Spinal cord (tissue), 10 donors: Measurements from ENCODE around the gene SEL1L3. TPM values are rescaled to one million over a fixed set of nuclear protein-coding genes. Genes with fewer than 3 reads are reported as not detected.

Source experiments
- DNase-seq, 6 donors: peaks; one replicate each; pipeline versions ENCODE4 v3.0.0 to v3.0.0-alpha.2; 2013 to 2015; ENCODE audit warnings: low spot score in 6 of 6, low read depth in 4 of 6
- H3K27ac ChIP-seq: one replicate; pipeline ENCODE4 v1.5.1; 2013; ENCODE audit warnings: low read depth, low read length, control low read depth
- H3K27me3 ChIP-seq: one replicate; pipeline ENCODE4 v1.6.1; 2013; ENCODE audit warnings: low read length; ENCODE audit not compliant: control insufficient read depth, insufficient read depth
- H3K36me3 ChIP-seq: one replicate; pipeline ENCODE4 v1.6.1; 2013; ENCODE audit warnings: low read length; ENCODE audit not compliant: control insufficient read depth, insufficient read depth
- H3K4me1 ChIP-seq: one replicate; pipeline ENCODE4 v1.6.1; 2013; ENCODE audit warnings: low read length; ENCODE audit not compliant: control insufficient read depth, insufficient read depth
- H3K4me3 ChIP-seq: one replicate; pipeline ENCODE4 v1.5.1; 2013; ENCODE audit warnings: low read depth, low read length, control low read depth
- H3K9me3 ChIP-seq: one replicate; pipeline ENCODE4 v1.6.1; 2013; ENCODE audit warnings: low read length; ENCODE audit not compliant: control insufficient read depth, insufficient read depth
- WGBS: methylation state at CpG from one replicate; pipeline ENCODE4 v1.1.5; 2013; ENCODE audit warnings: missing lambda C conversion rate; ENCODE audit not compliant: insufficient coverage; 5-methylcytosine and 5-hydroxymethylcytosine counted together
- polyA plus RNA-seq, 2 donors: library from polyadenylated mRNA; unstranded; fragments of 120-200 nt; gene quantifications; one replicate each; pipeline ENCODE4 v1.2.1, GENCODE V29; 2013; ENCODE audit not compliant: insufficient read length in 2 of 2
- total RNA-seq, 2 donors: library from RNA; depleted of rRNA in 1 of 2; stranded (reverse); fragments of 120-200 nt in 1 of 2; fragments of >200 nt in 1 of 2; gene quantifications; one replicate each; pipeline versions ENCODE4 v1.2.3 to v1.2.4, GENCODE V29; 2013 to 2014
- donor health status: healthy.

SEL1L3 gene
- total and polyA plus RNA-seq, 4 donors: 19.2 to 27.5 (median 22.6) TPM

DNA sequence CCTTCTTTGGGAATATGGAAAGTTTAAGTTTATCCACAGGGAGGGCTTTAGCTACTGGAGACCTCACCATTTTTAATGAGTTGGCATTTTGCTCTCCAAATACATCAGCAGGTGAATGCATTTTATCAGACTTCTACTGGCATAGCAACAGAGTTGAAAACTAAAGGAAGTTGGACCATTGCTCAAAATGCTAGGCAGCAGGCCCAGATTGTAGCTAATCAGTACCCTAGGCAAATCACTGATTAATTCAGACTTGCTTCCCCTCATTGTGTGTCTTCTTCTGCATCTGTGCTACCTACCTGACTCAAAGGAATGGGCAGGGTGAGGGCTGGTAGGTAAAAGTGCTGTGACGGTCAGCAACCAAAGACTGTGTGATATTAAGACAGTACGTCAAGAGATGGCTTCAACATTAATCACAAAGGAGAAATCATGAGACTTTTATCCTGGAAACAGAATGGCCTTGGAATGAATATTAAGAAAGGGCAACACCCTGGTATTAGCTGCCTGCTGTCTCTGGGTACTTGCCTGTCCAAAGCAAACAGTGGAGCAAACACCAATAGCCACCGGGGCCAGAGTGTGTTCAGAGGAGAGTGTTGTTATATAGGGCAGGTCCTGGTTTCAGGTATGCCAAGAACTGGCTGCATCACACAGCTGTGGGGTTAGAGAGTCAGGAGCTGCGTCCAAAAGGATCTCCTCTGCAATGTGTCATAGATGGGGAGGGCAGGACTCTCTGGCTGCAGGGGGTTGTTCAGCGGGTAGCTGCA, 34.2 kb upstream of the SEL1L3 start:
- peak in 1 of 6 donors; percentile 54 for DNase-seq
- no peaks in the 10 kb centered on the region for H3K9me3 ChIP-seq
- no peaks in the 10 kb centered on the region for H3K36me3 ChIP-seq
- no peak overlapping the region for H3K27ac ChIP-seq
- no peaks in the 10 kb centered on the region for H3K27me3 ChIP-seq
- H3K4me1 ChIP-seq: peaks cover 10% of the 10 kb centered on the region
- H3K4me3 ChIP-seq: no peak overlapping the region
- WGBS: 64% methylated on average over 4 of the region's 5 CpGs

DNA sequence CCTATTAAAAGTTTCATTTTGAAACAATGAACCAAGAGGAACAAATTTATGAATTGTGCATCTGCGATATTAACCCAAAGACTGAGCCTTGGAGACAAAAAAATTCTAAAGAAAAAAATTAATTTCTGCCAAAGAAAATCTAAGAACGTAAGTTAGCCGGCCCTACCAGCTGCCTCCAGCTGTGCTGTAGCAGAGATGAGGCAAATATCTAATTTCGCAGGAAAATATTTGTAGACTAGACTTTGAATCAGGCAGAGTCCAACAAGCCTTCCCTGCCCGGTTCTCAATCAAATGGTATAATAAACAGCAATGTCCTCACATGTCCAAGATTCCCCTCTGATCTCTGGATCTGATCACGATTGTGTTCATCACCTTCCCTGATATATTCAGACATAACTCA, 30.0 kb upstream of the SEL1L3 start:
- H3K27ac ChIP-seq: no peak overlapping the region
- H3K9me3 ChIP-seq: no peaks in the 10 kb centered on the region
- 93% methylated on average over 2 of the region's 6 CpGs for WGBS
- no peaks in the 10 kb centered on the region for H3K27me3 ChIP-seq
- H3K4me3 ChIP-seq: no peak overlapping the region
- H3K36me3 ChIP-seq: no peaks in the 10 kb centered on the region
- DNase-seq: no peak
- peaks cover 19% of the 10 kb centered on the region for H3K4me1 ChIP-seq

DNA sequence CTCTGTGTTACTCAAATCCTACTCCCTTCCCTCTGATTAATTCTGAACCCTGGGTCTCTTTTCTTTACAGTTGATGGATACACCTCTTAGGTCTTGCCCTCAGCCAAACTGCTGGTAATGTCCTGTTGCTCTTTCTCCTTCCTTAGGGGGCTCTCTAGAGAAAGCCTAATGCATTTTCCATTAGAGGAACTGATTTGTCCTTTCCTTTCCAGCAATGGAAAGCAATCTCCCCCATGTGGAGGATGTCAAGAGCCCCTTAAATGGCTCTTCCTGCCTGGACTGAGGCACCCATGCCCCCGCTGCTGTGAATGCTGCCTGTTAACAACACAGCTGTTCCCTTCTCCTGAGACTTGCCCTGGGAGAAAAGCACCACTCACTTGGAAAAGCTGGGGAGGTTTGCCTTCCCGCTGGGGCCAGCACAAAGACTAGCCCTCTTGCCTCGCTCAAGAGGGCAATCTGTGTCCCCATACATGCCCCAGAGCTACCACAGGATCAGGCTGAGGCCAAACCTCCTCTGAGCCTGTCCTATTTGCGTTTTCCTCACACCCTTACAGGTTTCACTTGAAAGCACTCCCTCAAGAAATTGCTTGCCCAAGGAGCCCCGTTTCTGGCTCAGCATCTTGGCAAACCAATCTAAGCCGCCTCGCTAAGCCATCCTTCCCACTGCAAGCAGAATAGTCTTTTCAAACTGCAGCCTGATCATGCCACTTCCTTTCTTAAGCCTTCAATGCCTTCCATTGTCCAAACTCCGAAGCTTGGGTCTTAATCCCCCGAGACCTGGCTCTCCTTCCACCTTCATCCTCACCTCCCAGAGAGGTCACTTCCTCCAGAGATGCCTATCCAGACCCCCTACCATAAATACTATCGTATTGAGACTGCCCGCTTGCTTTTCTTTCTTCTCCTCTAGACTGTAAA, 28.0 kb upstream of the SEL1L3 start:
- Histone ChIP-seq H3K4me3 (no peak overlapping the region), H3K27ac (no peak overlapping the region), H3K36me3 (no peaks in the 10 kb centered on the region), H3K27me3 (no peaks in the 10 kb centered on the region), H3K4me1 (peaks cover 14% of the 10 kb centered on the region), H3K9me3 (no peaks in the 10 kb centered on the region)
- DNase-seq: peak in 2 of 6 donors; percentile 41 to 83
- 33% methylated on average over 9 of the region's 11 CpGs for WGBS

DNA sequence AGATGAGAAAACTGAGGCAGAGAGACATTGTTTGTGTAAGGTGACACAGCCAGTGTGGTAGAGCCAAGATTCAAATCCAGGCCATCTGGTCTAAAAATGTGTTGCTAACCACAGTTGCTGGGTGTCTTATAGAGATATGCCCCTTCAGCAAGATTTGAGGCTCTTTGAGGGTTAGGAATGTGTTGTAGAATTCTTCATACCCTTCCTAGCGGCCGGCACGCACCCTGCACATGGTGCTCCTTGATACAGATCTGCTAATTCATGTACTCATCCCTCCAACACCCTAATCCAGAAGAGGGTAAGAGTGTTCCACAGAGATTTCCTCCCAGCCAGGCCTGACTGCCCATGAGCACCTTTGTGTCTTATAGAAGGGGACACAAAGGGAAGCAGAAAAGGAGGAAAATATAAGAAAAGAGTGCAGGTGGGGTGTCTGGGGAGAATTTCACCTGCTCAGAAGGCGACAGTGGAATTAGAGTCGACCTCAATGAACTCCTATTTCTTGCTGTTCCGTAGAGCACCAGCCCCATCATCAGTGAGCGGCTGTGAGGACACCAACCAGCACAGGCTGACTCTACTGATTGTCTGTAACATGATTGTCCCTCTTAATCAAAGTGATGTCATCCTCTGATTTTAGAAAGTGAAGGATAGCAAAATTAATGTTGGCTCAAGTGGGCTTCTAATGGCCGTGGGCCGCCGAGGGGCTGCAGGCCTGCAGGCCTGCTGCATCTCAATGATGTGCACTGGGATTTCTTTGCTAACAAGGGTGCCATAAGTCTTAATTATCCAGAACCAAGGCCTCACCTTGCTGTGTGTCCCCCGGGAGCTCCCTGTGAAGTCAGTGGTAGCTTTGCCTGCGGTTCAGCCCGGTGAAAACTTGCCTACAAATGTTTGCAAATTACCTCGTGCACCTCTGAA, 27.1 kb upstream of the SEL1L3 start:
- Histone ChIP-seq H3K36me3 (no peaks in the 10 kb centered on the region), H3K27ac (no peak overlapping the region), H3K9me3 (no peaks in the 10 kb centered on the region), H3K27me3 (no peaks in the 10 kb centered on the region), H3K4me3 (no peak overlapping the region), H3K4me1 (peaks cover 14% of the 10 kb centered on the region)
- 84% methylated on average over 3 of the region's 14 CpGs for WGBS
- peak in 1 of 6 donors; percentile 31 for DNase-seq

DNA sequence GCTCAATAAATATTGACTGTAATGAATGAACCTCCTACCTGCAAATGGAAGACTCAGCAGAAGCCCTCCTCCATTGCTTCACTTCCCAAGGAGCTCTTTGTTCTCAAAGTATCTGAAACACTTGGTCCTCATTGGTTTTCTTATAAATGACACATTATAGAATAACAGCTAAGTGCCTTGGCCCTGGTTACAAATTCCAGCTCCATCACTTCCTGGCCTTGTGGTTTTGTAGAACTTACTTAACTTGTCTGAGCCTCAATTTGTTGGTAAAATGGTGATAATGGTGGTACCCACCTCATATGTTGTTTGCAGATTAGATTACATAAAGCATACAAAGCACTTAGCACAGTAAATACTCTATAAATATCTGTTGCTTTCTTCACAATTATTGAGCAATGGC, 26.0 kb upstream of the SEL1L3 start:
- H3K4me3 ChIP-seq: no peak overlapping the region
- H3K4me1 ChIP-seq: peaks cover 14% of the 10 kb centered on the region
- no peaks in the 10 kb centered on the region for H3K27me3 ChIP-seq
- no peak overlapping the region for H3K27ac ChIP-seq
- DNase-seq: no peak
- no peaks in the 10 kb centered on the region for H3K9me3 ChIP-seq
- no peaks in the 10 kb centered on the region for H3K36me3 ChIP-seq

DNA sequence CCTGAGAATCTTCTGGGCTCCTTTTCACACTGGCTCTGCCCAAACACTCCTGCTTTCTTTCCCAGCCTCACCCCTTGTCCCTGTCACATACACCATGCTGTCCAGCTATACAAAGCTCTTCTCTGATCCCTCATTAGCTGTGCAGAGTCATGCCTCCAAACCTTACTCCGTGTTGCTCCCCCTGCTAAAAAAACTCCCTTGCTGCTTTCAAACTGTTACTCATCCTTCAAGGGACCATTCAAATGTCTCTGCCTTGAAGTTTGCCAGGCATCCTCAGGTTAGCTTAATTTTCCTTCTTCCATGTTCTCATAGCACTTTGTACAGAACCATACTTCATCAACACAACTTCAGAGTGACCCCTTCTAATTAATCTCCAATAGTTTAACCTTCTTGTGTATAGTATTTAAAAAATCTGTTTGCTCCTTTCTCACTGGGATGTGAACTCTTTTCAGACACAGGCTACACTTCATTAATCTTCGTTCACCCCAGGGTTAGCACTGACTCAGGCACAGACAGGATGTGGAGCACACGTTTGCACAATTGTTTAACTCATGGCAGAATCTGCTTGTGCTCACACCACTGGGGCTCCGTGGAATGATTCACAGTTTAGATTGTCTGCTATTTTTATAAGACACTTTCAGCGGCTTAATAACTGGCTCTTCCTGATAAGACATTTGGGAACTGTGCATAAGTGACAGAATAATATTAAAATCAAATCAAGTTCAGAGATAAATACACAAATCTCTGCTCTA, 21.4 kb upstream of the SEL1L3 start:
- Histone ChIP-seq H3K36me3 (no peaks in the 10 kb centered on the region), H3K9me3 (no peaks in the 10 kb centered on the region), H3K27me3 (no peaks in the 10 kb centered on the region), H3K4me3 (no peak overlapping the region), H3K27ac (no peak overlapping the region), H3K4me1 (no peaks in the 10 kb centered on the region)
- 19% methylated on average over 3 of the region's 5 CpGs for WGBS
- DNase-seq: no peak

DNA sequence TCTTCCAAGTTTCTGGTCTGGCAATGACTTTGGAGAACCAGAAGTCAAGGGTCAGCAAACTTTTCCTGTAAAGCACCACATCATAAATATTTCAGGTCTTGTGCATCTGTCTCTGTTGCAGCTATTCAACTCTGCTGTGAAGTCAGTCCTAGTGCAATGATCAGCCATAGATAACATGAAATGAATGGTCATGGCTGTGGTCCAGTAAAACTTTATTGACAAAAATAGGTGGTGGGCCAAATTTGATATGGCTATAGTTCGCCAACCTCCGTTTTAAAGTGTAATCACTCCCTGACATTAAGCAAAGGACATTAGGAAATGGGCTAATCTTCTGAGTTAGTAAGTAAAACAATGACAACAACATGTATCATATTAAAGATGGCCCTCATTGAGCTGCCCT, 20.8 kb upstream of the SEL1L3 start:
- WGBS: no CpG with 5 or more reads among the region's 2 CpGs
- H3K4me3 ChIP-seq: no peak overlapping the region
- no peaks in the 10 kb centered on the region for H3K9me3 ChIP-seq
- no peak overlapping the region for H3K27ac ChIP-seq
- DNase-seq: no peak
- H3K4me1 ChIP-seq: no peaks in the 10 kb centered on the region
- H3K36me3 ChIP-seq: no peaks in the 10 kb centered on the region
- H3K27me3 ChIP-seq: no peaks in the 10 kb centered on the region

DNA sequence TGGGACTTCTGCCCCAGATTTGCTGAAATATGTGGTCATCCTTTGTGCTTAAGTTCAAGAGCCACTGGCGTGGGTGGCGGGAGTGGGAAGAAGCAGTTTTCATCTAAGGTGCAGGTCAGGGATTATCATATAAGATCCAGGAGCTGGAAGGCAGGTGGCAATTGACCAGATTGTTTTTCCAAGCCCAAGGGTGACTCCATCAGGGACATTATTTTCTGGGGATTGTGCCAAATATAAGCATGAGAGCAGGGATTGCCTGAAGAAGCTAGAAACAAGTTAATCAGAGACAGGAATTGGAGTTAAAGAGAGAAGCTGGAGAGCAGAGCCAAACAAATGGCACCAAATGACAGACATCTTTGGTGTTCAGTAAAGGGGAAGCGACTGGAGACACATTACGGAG, 19.4 kb upstream of the SEL1L3 start:
- no peak for DNase-seq

DNA sequence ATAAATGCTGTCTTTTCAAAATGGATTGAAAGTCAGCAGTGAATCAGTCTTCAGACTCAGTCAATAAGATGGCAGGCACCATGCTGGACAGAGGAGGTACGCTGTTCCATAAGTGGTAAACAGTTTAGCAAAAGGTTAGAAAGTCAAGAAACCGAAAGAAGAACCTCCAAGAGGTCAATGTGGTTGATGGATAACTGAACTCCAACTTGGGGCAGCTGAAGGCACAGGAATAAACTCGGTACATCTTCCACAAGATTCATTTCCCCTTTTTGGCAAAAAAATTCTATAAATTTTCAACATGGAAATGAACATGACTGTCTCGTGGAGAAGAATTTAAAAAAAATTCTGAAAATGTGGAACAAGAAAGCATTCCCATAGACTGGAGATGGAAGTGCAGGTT, 18.4 kb upstream of the SEL1L3 start:
- H3K27me3 ChIP-seq: no peaks in the 10 kb centered on the region
- no peaks in the 10 kb centered on the region for H3K9me3 ChIP-seq
- H3K27ac ChIP-seq: no peak overlapping the region
- 100% methylated on average over 1 of the region's 4 CpGs for WGBS
- no peaks in the 10 kb centered on the region for H3K36me3 ChIP-seq
- no peak for DNase-seq
- H3K4me1 ChIP-seq: no peaks in the 10 kb centered on the region
- H3K4me3 ChIP-seq: no peak overlapping the region

More for the DNA sequence above, 19.4 kb upstream of the SEL1L3 start:
- Histone ChIP-seq H3K4me1 (no peaks in the 10 kb centered on the region), H3K36me3 (no peaks in the 10 kb centered on the region), H3K9me3 (no peaks in the 10 kb centered on the region), H3K4me3 (no peak overlapping the region), H3K27me3 (no peaks in the 10 kb centered on the region), H3K27ac (no peak overlapping the region)
- WGBS: 96% methylated on average over 4 of the region's 4 CpGs
